T-helper 22 cell (primary cell): ENCODE results near the gene DPH5.

Source experiments
- DNase-seq: peaks from one replicate; pipeline ENCODE4 v3.0.0-alpha.2; 2020; ENCODE audit warnings: low read depth

Gene DPH5

DNA sequence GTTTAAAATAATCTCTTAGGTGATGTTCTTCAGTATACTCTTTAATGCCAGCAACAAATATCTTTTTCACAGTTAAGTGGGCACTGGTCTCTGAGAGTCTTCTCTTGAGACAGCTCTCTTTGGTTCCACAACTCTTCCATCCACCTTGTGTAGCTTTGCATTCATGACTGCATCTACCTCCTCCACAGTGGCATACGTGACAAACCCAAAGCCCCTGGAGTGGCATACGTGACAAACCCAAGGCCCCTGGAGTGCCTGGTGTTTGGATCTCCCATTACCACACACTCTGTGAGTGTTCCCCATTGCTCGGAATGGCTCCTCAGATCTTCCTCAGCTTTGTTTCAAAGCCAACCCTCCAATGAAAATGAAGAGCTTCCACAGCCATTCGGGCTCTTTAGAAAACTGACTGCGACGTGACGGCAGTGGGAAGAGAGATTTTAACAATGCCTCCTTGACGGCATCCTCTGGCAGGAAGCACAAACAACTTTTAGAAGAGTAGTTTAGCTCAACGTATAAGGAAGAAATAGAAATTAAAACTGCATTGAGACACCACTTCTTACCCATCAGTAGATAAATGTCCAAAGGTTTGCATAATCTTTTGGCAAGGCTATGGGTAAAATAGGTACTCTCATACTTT lies 83.9 kb downstream of the DPH5 start:
- no peak for DNase-seq

DNA sequence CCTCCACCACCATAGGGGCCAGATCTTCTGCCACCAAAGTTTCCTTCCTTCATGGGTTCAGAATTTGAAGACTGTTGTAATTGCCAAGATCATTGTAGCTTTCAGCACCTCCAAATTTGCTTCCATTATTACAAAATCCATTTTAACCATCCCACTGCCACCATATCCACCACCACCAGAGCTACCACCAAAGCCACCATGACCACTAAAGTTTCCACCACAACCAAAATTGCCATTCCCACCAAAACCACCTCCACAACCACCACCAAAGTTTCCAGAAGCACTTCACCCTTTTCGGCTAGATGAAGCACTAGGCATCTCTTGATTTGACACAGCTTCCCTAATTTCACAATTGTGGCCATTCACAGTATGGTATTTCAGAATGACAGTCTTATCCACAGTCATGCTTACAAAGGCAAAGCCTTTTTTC lies 84.5 kb downstream of the DPH5 start:
- no peak for DNase-seq
